K562 (cell line): Measurements from ENCODE around the gene UTRN. TPM values are rescaled to one million over a fixed set of nuclear protein-coding genes. Genes with fewer than 3 reads are reported as not detected.

Source experiments
- ATAC-seq: fragments of 200-7000 bp; cut with Tn5 transposase; 3 replicates; pipeline ENCODE4 v1.9.1; 2020; ENCODE audit warnings: moderate library complexity
- BruUV-seq: library from RNA; stranded (reverse); fragments of 400-500 nt; replicated peaks from 2 replicates; lab custom pipeline; 2021; lab: Mats Ljungman, UMichigan
- CTCF ChIA-PET: fragments of 300-600 bp; formaldehyde crosslinking; extraction: SDS; loops from one replicate; lab custom pipeline; 2021; ENCODE audit warnings: low intra/inter-chr PET ratio; lab: Yijun Ruan, JAX
- POLR2A ChIA-PET: fragments of 300-600, 350-650 bp; sonication (Branson Sonifier 250); formaldehyde crosslinking; extraction: SDS; loops from one replicate; lab custom pipeline; 2021; ENCODE audit warnings: antibody characterized with exemption, inconsistent platforms; lab: Yijun Ruan, JAX
- DNase-seq, 4 experiments: peaks; one replicate each; pipeline versions ENCODE4 v3.0.0 to v3.0.0-alpha.2; 2011 to 2018; ENCODE audit warnings: low spot score in 3 of 4, mixed read lengths in 3 of 4; ENCODE audit errors: extremely low read depth in 1 of 4
- FAIRE-seq: peaks from 2 replicates; lab custom pipeline; 2011; peaks lifted over from hg19 to GRCh38; lab: Jason Lieb, UNC
- H2AFZ ChIP-seq: 2 replicates; pipeline ENCODE4 v1.6.0; 2011; ENCODE audit warnings: low read depth, low read length, control low read depth, inconsistent platforms
- H3K27ac ChIP-seq: fragments of 200-600 bp; 3 replicates; pipeline ENCODE4 v1.8.0; 2011; ENCODE audit warnings: low read depth, mild to moderate bottlenecking, control low read depth, inconsistent platforms, low read length, moderate library complexity, mixed read lengths; ENCODE audit errors: extremely low read depth
- H3K27me3 ChIP-seq, 2 experiments: fragments of 300-600 bp in 1 of 2; 2 replicates in 1 of 2; 3 replicates in 1 of 2; pipeline versions ENCODE4 v1.6.0 to v1.8.0; 2011; ENCODE audit warnings: inconsistent platforms in 2 of 2, low read length in 2 of 2, mild to moderate bottlenecking in 1 of 2, mixed read lengths in 1 of 2, moderate library complexity in 1 of 2; ENCODE audit not compliant: control insufficient read depth in 2 of 2, insufficient read depth in 2 of 2
- H3K36me3 ChIP-seq: fragments of 300-600 bp; 3 replicates; pipeline ENCODE4 v1.8.0; 2011; ENCODE audit warnings: mild to moderate bottlenecking, low read length, inconsistent platforms; ENCODE audit not compliant: control insufficient read depth, insufficient read depth
- H3K4me1 ChIP-seq, 2 experiments: fragments of 200-600 bp in 1 of 2; replicated peaks in 1 of 2; 2 replicates in 1 of 2; 3 replicates in 1 of 2; pipeline versions ENCODE4 v1.5.1 to v1.8.0; 2011; ENCODE audit warnings: inconsistent platforms in 2 of 2, low read length in 2 of 2, mild to moderate bottlenecking in 1 of 2, mixed read lengths in 1 of 2, moderate library complexity in 1 of 2; ENCODE audit not compliant: control insufficient read depth in 2 of 2, insufficient read depth in 2 of 2
- H3K4me2 ChIP-seq: 2 replicates; pipeline ENCODE4 v1.6.1; 2011; ENCODE audit warnings: low read length, control low read depth, inconsistent platforms, mixed read lengths; ENCODE audit not compliant: insufficient read depth
- H3K4me3 ChIP-seq: fragments of 200-600 bp; sonication (generic), shearing (Covaris generic); 2 replicates; pipeline ENCODE4 v1.5.1; 2016; ENCODE audit warnings: control low read depth, inconsistent platforms
- H3K79me2 ChIP-seq: fragments of 200-600 bp; 3 replicates; pipeline ENCODE4 v1.8.0; 2011; ENCODE audit warnings: low read length, inconsistent platforms; ENCODE audit not compliant: control insufficient read depth, insufficient read depth
- H3K9ac ChIP-seq, 2 experiments: 2 replicates each; pipeline versions ENCODE4 v1.6.0 to v1.6.1; 2011; ENCODE audit warnings: low read depth in 2 of 2, low read length in 2 of 2, control low read depth in 1 of 2, inconsistent platforms in 1 of 2, mild to moderate bottlenecking in 1 of 2, mixed read lengths in 1 of 2; ENCODE audit not compliant: insufficient read depth in 1 of 2
- H3K9me1 ChIP-seq: one replicate; pipeline ENCODE4 v1.6.0; 2011; ENCODE audit warnings: inconsistent platforms, mild to moderate bottlenecking, low read length, moderate library complexity; ENCODE audit not compliant: control insufficient read depth, insufficient read depth
- H3K9me3 ChIP-seq: replicated peaks from 2 replicates; pipeline ENCODE4 v1.5.1; 2011; ENCODE audit warnings: low read depth, low read length, inconsistent platforms; ENCODE audit not compliant: control insufficient read depth, insufficient read depth
- H4K20me1 ChIP-seq: replicated peaks from 2 replicates; pipeline ENCODE4 v1.6.1; 2011; ENCODE audit warnings: low read length, inconsistent platforms, mixed read lengths; ENCODE audit not compliant: control insufficient read depth, insufficient read depth
- ARID3A ChIP-seq: IDR thresholded peaks from 2 replicates; pipeline ENCODE4 v1.6.1; 2012; ENCODE audit warnings: low read depth, low read length, improper control_type of control experiment, borderline replicate concordance
- IFI16 ChIP-seq: fragments of 250-450 bp; sonication (Bioruptor Pico); IDR thresholded peaks from 2 replicates; pipeline ENCODE4 v2.1.2; 2022; ENCODE audit warnings: mild to moderate bottlenecking, inconsistent platforms
- UBTF ChIP-seq, 2 experiments: IDR thresholded peaks; 2 replicates each; pipeline ENCODE4 v1.6.1; 2012; ENCODE audit warnings: improper control_type of control experiment in 2 of 2, low read depth in 2 of 2, low read length in 2 of 2, borderline replicate concordance in 1 of 2
- ZNF121 ChIP-seq: sonication (generic); formaldehyde crosslinking; conservative IDR thresholded peaks from 2 replicates; pipeline ENCODE4 v1.8.0; 2022; ENCODE audit warnings: missing genetic modification reagents
- ZNF316 ChIP-seq: fragments of 450-650 bp; IDR thresholded peaks from 2 replicates; pipeline ENCODE4 v1.6.1; 2016
- ZNF444 ChIP-seq: fragments of 250-450 bp; sonication (Bioruptor Pico); IDR thresholded peaks from 2 replicates; pipeline ENCODE4 v1.4.0; 2020; ENCODE audit warnings: mild to moderate bottlenecking, moderate library complexity
- WGBS: fragments of 100-300 bp; shearing (Covaris generic); methylation state at CpG from one replicate; pipeline ENCODE4 v1.1.6; 2016; ENCODE audit warnings: low coverage, mixed read lengths; ENCODE audit not compliant: insufficient coverage; ENCODE audit errors: missing lambda C conversion rate; 5-methylcytosine and 5-hydroxymethylcytosine counted together
- in situ Hi-C: fragments of 300-500 bp; cut with MboI; formaldehyde crosslinking; loops from 4 replicates; pipeline ENCODE4 v1.15.0; 2018; ENCODE audit warnings: inconsistent platforms, mixed read lengths
- intact Hi-C: fragments of 100-400 bp; cut with micrococcal nuclease; formaldehyde crosslinking; loops from 2 replicates; pipeline ENCODE4 v1.14.2; 2022
- polyA plus RNA-seq, 8 experiments: library from polyadenylated mRNA; depleted of rRNA in 4 of 8; stranded (reverse) in 5 of 8; unstranded in 3 of 8; fragments of >200 nt; fragmentation: Nextera tagmentation in 2 of 8; fragmentation: Illumina TruSeq in 1 of 8; extraction: Ambion mirVana in 2 of 8; extraction: Trizol in 1 of 8; gene quantifications; 2 replicates each; pipeline versions ENCODE4 v1.2.1 to v1.2.3, GENCODE V29; 2011 to 2014; ENCODE audit warnings: inconsistent platforms in 1 of 8, missing spikeins in 1 of 8
- total RNA-seq, 7 experiments: library from RNA; depleted of rRNA in 6 of 7; stranded (reverse); fragments of >200 nt in 6 of 7; fragmentation: Illumina TruSeq in 2 of 7; extraction: Trizol in 2 of 7; gene quantifications; 2 replicates each; pipeline versions ENCODE4 v1.2.1 to v1.2.3, GENCODE V29; 2011 to 2021; ENCODE audit warnings: low replicate concordance in 1 of 7
- TF ChIP-seq, protein P1 (sequence below): fragments of 450-650 bp; formaldehyde crosslinking; IDR thresholded peaks from 2 replicates; pipeline ENCODE4 v1.4.0; 2020; ENCODE audit warnings: mild to moderate bottlenecking

Gene UTRN
- total and polyA plus RNA-seq, 9 of the 15 experiments (the other 6 are each of a cell fraction or from before 2014, with no cell fraction given): 0.94 to 22.4 (median 10.0) TPM

DNA sequence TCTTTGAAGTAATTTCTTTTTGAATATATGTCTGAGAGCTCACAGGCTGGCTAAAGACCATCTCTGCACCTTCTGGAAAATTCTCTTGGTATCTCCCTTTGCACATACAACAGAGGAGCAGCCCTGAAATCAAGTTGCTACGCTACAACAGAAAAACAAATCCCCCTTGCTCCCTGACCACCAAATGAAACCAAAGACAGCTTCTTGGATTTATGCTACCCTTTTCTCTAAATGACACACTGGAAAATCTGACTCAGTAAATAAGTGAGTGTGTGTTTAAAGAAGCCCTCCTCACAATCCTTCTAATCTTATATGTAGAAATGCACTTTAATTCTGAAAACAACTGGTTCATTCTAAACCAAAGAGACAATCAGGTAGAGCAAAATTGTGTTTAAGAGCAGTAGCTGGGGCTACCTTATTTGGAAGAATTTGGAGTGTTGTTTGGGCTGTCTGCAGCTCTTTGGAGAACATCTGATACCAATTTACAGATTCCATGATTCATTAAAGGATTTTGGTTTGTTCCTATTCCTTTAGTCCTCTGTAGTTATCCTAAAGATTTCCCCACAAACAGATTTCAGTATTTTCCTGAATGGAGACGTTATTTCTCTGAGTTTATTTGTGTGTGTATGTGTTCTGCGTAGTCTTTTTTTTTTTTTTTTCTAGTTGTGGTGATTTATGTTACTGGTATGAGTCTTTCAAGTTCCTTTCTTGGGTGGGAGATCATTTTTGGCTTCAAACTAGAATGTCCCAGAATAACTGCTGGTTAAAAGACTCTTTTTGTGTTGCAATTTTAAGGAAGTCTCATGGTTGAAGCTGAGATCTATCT lies 36.4 kb upstream of the UTRN start:
- H3K9me1 ChIP-seq: no peaks in the 10 kb centered on the region
- H3K27me3 ChIP-seq: peaks cover 13 to 18% of the 10 kb centered on the region in 2 experiments
- in situ Hi-C loops: no loop called here
- H3K9me3 ChIP-seq: no peaks in the 10 kb centered on the region
- no peak overlapping the region for H3K4me2 ChIP-seq
- H2AFZ ChIP-seq: no peak overlapping the region
- no TSS peak for BruUV-seq
- no peak overlapping the region for H3K9ac ChIP-seq
- no peaks in the 10 kb centered on the region for H3K36me3 ChIP-seq
- ChIA-PET CTCF (no interaction called here), POLR2A (no interaction called here)
- no peaks in the 10 kb centered on the region for H3K79me2 ChIP-seq
- intact Hi-C loops: no loop called here
- no peak overlapping the region for H3K4me3 ChIP-seq
- WGBS: 0% methylated on average over 2 of the region's 3 CpGs
- TF ChIP-seq ZNF316 (no peak), IFI16 (CRISPR knock-in tag) (no peak), ARID3A (no peak), ZNF444 (CRISPR knock-in tag) (no peak), ZNF121 (CRISPR knock-in tag) (no peak), UBTF (IDR thresholded peaks at IDR 0.05; ENCODE audit: borderline replicate concordance in 1 of 2, low read depth in 2 of 2, low read length in 2 of 2) (no peak)
- TF ChIP-seq, protein P1, sequence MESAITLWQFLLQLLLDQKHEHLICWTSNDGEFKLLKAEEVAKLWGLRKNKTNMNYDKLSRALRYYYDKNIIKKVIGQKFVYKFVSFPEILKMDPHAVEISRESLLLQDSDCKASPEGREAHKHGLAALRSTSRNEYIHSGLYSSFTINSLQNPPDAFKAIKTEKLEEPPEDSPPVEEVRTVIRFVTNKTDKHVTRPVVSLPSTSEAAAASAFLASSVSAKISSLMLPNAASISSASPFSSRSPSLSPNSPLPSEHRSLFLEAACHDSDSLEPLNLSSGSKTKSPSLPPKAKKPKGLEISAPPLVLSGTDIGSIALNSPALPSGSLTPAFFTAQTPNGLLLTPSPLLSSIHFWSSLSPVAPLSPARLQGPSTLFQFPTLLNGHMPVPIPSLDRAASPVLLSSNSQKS: no peak
- H3K27ac ChIP-seq: no peak overlapping the region
- H3K4me1 ChIP-seq: no peaks in the 10 kb centered on the region
- ATAC-seq (no peak), DNase-seq (no peak), FAIRE-seq (no peak)
- H4K20me1 ChIP-seq: no peaks in the 10 kb centered on the region
